Measurements from ENCODE around the gene LAMC2. TPM values are rescaled to one million over a fixed set of nuclear protein-coding genes. Genes with fewer than 3 reads are reported as not detected.
"Not testable (repeated sequence)": the region's sequence is repeated elsewhere in the genome, so short reads cannot be mapped to it uniquely, and the experiment has no call there.

LAMC2 gene
- total and polyA plus RNA-seq, 2 donors from 2014 or later, result 4.0 to 89.0 TPM

GRCh38 chr1:183270541-183271141 is 84.6 kb downstream of the LAMC2 start:
- intact Hi-C loops (cut with DNase I), result no loop called here
- H3K36me3 ChIP-seq (ENCODE audit: control insufficient read depth in 2 of 3, insufficient read depth in 3 of 3, low read length in 3 of 3), result no peaks in the 10 kb centered on the region
- H3K4me3 ChIP-seq (ENCODE audit: low read length in 3 of 3), result no peak overlapping the region
- FAIRE-seq, result no peak
- H3K9me3 ChIP-seq (ENCODE audit: control insufficient read depth in 2 of 3, insufficient read depth in 1 of 3, low read length in 3 of 3), result no peaks in the 10 kb centered on the region
- H3K27ac ChIP-seq (ENCODE audit: low read depth in 2 of 2, low read length in 2 of 2), result no peak overlapping the region
- peak in 2 of 5 donors; percentile 47 to 57 for DNase-seq
- TF ChIP-seq CTCF (IDR thresholded peaks at IDR 0.05; ENCODE audit: borderline replicate concordance, extremely low read depth, insufficient read depth), result no peak
- H3K9ac ChIP-seq (ENCODE audit: low read length in 3 of 3), result no peak overlapping the region
- no peaks in the 10 kb centered on the region for H3K27me3 ChIP-seq (ENCODE audit: control insufficient read depth, insufficient read depth, low read length)
- peaks cover 0 to 5% (median 0%) of the 10 kb centered on the region in 3 donors for H3K4me1 ChIP-seq (ENCODE audit: control insufficient read depth in 2 of 3, insufficient read depth in 2 of 3, low read depth in 1 of 3, low read length in 3 of 3)

GRCh38 chr1:183272390-183272848 is 86.4 kb downstream of the LAMC2 start:
- intact Hi-C loops (cut with DNase I), result no loop called here
- Histone ChIP-seq H3K4me1 (ENCODE audit: control insufficient read depth in 2 of 3, insufficient read depth in 2 of 3, low read depth in 1 of 3, low read length in 3 of 3) (peaks cover 0 to 7% (median 0%) of the 10 kb centered on the region in 3 donors), H3K27ac (ENCODE audit: low read depth in 2 of 2, low read length in 2 of 2) (no peak overlapping the region), H3K9me3 (ENCODE audit: control insufficient read depth in 2 of 3, insufficient read depth in 1 of 3, low read length in 3 of 3) (no peaks in the 10 kb centered on the region), H3K36me3 (ENCODE audit: control insufficient read depth in 2 of 3, insufficient read depth in 3 of 3, low read length in 3 of 3) (no peaks in the 10 kb centered on the region), H3K27me3 (ENCODE audit: control insufficient read depth, insufficient read depth, low read length) (no peaks in the 10 kb centered on the region), H3K9ac (ENCODE audit: low read length in 3 of 3) (no peak overlapping the region), H3K4me3 (ENCODE audit: low read length in 3 of 3) (no peak overlapping the region)
- DNase-seq, result no peak
- no peak for FAIRE-seq
- TF ChIP-seq CTCF (IDR thresholded peaks at IDR 0.05; ENCODE audit: borderline replicate concordance, extremely low read depth, insufficient read depth), result no peak

- FAIRE-seq, result no peak
These were observed 87.2 kb downstream of the LAMC2 start for GRCh38 chr1:183273300-183273699.

GRCh38 chr1:183273984-183274383 is 87.9 kb downstream of the LAMC2 start:
- H3K27me3 ChIP-seq (ENCODE audit: control insufficient read depth, insufficient read depth, low read length); H3K9me3 ChIP-seq (ENCODE audit: control insufficient read depth in 2 of 3, insufficient read depth in 1 of 3, low read length in 3 of 3); H3K27ac ChIP-seq (ENCODE audit: low read depth in 2 of 2, low read length in 2 of 2); DNase-seq; H3K36me3 ChIP-seq (ENCODE audit: control insufficient read depth in 2 of 3, insufficient read depth in 3 of 3, low read length in 3 of 3); FAIRE-seq; H3K4me1 ChIP-seq (ENCODE audit: control insufficient read depth in 2 of 3, insufficient read depth in 2 of 3, low read depth in 1 of 3, low read length in 3 of 3); intact Hi-C loops (cut with DNase I); H3K4me3 ChIP-seq (ENCODE audit: low read length in 3 of 3); H3K9ac ChIP-seq (ENCODE audit: low read length in 3 of 3): not testable (repeated sequence)

More at GRCh38 chr1:183273300-183273699, 87.2 kb downstream of the LAMC2 start:
- no peak for TF ChIP-seq CTCF (IDR thresholded peaks at IDR 0.05; ENCODE audit: borderline replicate concordance, extremely low read depth, insufficient read depth)
- Histone ChIP-seq H3K9me3 (ENCODE audit: control insufficient read depth in 2 of 3, insufficient read depth in 1 of 3, low read length in 3 of 3) (no peaks in the 10 kb centered on the region), H3K27me3 (ENCODE audit: control insufficient read depth, insufficient read depth, low read length) (no peaks in the 10 kb centered on the region), H3K4me1 (ENCODE audit: control insufficient read depth in 2 of 3, insufficient read depth in 2 of 3, low read depth in 1 of 3, low read length in 3 of 3) (peaks cover 0 to 7% (median 0%) of the 10 kb centered on the region in 3 donors), H3K27ac (ENCODE audit: low read depth in 2 of 2, low read length in 2 of 2) (no peak overlapping the region), H3K4me3 (ENCODE audit: low read length in 3 of 3) (no peak overlapping the region), H3K36me3 (ENCODE audit: control insufficient read depth in 2 of 3, insufficient read depth in 3 of 3, low read length in 3 of 3) (no peaks in the 10 kb centered on the region), H3K9ac (ENCODE audit: low read length in 3 of 3) (no peak overlapping the region)
- DNase-seq, result no peak
- intact Hi-C loops (cut with DNase I), result no loop called here
